ENCODE measurements around the gene CCDC192. TPM values are rescaled to one million over a fixed set of nuclear protein-coding genes. Genes with fewer than 3 reads are reported as not detected.

Gene CCDC192
- polyA plus RNA-seq, 1 donor from 2014 or later = not detected

DNA sequence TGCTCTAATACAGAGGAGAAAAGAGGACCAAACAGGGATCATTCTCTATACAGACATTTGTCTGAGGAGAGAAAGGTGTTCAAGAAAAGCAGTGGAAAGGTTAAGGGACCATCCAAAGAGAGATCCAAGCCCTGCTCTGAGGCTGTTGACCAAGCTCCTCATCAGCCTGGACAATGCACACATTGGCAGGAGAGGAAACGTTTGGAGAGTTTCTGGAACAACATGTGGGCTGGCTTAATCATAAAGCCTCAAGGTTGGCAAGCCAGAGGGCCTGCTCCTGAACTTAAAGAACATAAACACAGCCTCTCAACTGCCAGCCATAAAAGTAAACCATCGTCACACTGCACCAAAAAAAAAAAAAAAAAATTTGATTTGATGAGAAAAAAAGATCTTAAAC lies 196.0 kb downstream of the CCDC192 start:
- Histone ChIP-seq H3F3A (ENCODE audit: insufficient read depth, low read length, poor library complexity, severe bottlenecking) (no peaks in the 10 kb centered on the region), H3K9me3 (ENCODE audit: low read length) (no peaks in the 10 kb centered on the region), H3K4me2 (ENCODE audit: low read length) (no peak overlapping the region), H4K20me1 (ENCODE audit: insufficient read depth) (no peaks in the 10 kb centered on the region), H3K27me3 (ENCODE audit: insufficient read depth, low read depth, low read length) (no peaks in the 10 kb centered on the region), H3K4me3 (ENCODE audit: low read length) (no peak overlapping the region), H3K9me2 (ENCODE audit: insufficient read depth, low read length) (peaks cover 2% of the 10 kb centered on the region), H2AFZ (ENCODE audit: low read depth, low read length) (no peak overlapping the region), H3K27ac (ENCODE audit: low read length) (no peak overlapping the region), H3K36me3 (ENCODE audit: insufficient read depth, low read length) (no peaks in the 10 kb centered on the region), H3K79me2 (replicated peaks; ENCODE audit: insufficient read depth, low read length) (no peaks in the 10 kb centered on the region), H3K9ac (ENCODE audit: low read length) (no peak overlapping the region)
- TF ChIP-seq, protein P1, sequence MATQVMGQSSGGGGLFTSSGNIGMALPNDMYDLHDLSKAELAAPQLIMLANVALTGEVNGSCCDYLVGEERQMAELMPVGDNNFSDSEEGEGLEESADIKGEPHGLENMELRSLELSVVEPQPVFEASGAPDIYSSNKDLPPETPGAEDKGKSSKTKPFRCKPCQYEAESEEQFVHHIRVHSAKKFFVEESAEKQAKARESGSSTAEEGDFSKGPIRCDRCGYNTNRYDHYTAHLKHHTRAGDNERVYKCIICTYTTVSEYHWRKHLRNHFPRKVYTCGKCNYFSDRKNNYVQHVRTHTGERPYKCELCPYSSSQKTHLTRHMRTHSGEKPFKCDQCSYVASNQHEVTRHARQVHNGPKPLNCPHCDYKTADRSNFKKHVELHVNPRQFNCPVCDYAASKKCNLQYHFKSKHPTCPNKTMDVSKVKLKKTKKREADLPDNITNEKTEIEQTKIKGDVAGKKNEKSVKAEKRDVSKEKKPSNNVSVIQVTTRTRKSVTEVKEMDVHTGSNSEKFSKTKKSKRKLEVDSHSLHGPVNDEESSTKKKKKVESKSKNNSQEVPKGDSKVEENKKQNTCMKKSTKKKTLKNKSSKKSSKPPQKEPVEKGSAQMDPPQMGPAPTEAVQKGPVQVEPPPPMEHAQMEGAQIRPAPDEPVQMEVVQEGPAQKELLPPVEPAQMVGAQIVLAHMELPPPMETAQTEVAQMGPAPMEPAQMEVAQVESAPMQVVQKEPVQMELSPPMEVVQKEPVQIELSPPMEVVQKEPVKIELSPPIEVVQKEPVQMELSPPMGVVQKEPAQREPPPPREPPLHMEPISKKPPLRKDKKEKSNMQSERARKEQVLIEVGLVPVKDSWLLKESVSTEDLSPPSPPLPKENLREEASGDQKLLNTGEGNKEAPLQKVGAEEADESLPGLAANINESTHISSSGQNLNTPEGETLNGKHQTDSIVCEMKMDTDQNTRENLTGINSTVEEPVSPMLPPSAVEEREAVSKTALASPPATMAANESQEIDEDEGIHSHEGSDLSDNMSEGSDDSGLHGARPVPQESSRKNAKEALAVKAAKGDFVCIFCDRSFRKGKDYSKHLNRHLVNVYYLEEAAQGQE (IDR thresholded peaks at IDR 0.05; ENCODE audit: borderline replicate concordance) = no peak
- TF ChIP-seq, protein P2, sequence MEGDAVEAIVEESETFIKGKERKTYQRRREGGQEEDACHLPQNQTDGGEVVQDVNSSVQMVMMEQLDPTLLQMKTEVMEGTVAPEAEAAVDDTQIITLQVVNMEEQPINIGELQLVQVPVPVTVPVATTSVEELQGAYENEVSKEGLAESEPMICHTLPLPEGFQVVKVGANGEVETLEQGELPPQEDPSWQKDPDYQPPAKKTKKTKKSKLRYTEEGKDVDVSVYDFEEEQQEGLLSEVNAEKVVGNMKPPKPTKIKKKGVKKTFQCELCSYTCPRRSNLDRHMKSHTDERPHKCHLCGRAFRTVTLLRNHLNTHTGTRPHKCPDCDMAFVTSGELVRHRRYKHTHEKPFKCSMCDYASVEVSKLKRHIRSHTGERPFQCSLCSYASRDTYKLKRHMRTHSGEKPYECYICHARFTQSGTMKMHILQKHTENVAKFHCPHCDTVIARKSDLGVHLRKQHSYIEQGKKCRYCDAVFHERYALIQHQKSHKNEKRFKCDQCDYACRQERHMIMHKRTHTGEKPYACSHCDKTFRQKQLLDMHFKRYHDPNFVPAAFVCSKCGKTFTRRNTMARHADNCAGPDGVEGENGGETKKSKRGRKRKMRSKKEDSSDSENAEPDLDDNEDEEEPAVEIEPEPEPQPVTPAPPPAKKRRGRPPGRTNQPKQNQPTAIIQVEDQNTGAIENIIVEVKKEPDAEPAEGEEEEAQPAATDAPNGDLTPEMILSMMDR (IDR thresholded peaks at IDR 0.05; ENCODE audit: poor library complexity, severe bottlenecking) = no peak
- no peak for TF ChIP-seq SMC3 (conservative IDR thresholded peaks at IDR 0.05; ENCODE audit: poor library complexity)
- TF ChIP-seq EZH2 (IDR thresholded peaks at IDR 0.05; ENCODE audit: borderline replicate concordance, insufficient read depth, low read length, poor library complexity, severe bottlenecking) = no peak
- TF ChIP-seq EP300 (conservative IDR thresholded peaks at IDR 0.05; ENCODE audit: poor library complexity, severe bottlenecking) = no peak
- TF ChIP-seq POLR2AphosphoS5 (IDR thresholded peaks at IDR 0.05) = no peak
- TF ChIP-seq MXI1 (conservative IDR thresholded peaks at IDR 0.05; ENCODE audit: poor library complexity, severe bottlenecking) = no peak
- TF ChIP-seq TAF1 (IDR thresholded peaks at IDR 0.05; ENCODE audit: low read depth) = no peak
- TF ChIP-seq RAD21 (conservative IDR thresholded peaks at IDR 0.05) = no peak

DNA sequence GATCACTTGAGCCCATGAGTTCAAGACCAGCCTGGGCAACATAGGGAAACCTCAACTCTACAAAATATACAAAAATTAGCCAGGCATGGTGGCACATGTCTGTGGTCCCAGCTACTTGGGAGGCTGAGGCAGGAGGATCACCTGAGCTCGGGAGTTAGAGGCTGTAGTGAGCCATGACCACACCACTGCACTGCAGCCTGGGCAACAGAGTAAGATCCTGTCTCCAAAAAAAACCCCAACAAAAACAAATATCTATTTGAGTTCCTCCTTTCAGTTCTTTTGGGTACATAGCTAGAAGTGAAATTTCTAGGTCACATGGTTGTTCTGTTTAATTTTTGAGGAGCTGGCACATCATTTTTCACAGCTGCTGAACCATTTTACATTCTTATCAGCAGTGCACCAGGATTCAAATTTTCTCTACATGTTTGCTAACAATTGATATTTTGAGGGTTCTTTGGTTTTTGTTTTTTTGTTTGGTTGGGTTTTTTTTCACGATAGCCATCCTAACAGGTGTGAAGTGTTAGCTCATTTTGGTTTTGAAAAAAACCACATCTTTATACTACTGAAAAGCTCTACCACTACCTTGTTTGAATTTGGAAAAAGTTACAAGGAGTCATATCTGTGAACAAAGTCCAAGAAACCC lies 203.5 kb downstream of the CCDC192 start:
- Histone ChIP-seq H3K9me3 (ENCODE audit: low read length) (no peaks in the 10 kb centered on the region), H3K27me3 (ENCODE audit: insufficient read depth, low read depth, low read length) (no peaks in the 10 kb centered on the region), H3K79me2 (replicated peaks; ENCODE audit: insufficient read depth, low read length) (no peaks in the 10 kb centered on the region), H3K4me3 (ENCODE audit: low read length) (no peak overlapping the region), H3F3A (ENCODE audit: insufficient read depth, low read length, poor library complexity, severe bottlenecking) (no peaks in the 10 kb centered on the region), H3K36me3 (ENCODE audit: insufficient read depth, low read length) (no peaks in the 10 kb centered on the region), H3K9ac (ENCODE audit: low read length) (no peak overlapping the region), H3K9me2 (ENCODE audit: insufficient read depth, low read length) (no peaks in the 10 kb centered on the region), H2AFZ (ENCODE audit: low read depth, low read length) (no peak overlapping the region), H3K27ac (ENCODE audit: low read length) (no peak overlapping the region), H4K20me1 (ENCODE audit: insufficient read depth) (no peaks in the 10 kb centered on the region), H3K4me2 (ENCODE audit: low read length) (no peak overlapping the region)
- TF ChIP-seq EZH2 (IDR thresholded peaks at IDR 0.05; ENCODE audit: borderline replicate concordance, insufficient read depth, low read length, poor library complexity, severe bottlenecking) (no peak), RAD21 (conservative IDR thresholded peaks at IDR 0.05) (no peak), POLR2AphosphoS5 (IDR thresholded peaks at IDR 0.05) (no peak), MXI1 (conservative IDR thresholded peaks at IDR 0.05; ENCODE audit: poor library complexity, severe bottlenecking) (no peak), SMC3 (conservative IDR thresholded peaks at IDR 0.05; ENCODE audit: poor library complexity) (no peak), TAF1 (IDR thresholded peaks at IDR 0.05; ENCODE audit: low read depth) (no peak), EP300 (conservative IDR thresholded peaks at IDR 0.05; ENCODE audit: poor library complexity, severe bottlenecking) (no peak)
- TF ChIP-seq, protein P1 (IDR thresholded peaks at IDR 0.05; ENCODE audit: borderline replicate concordance) = no peak
- TF ChIP-seq, protein P2 (IDR thresholded peaks at IDR 0.05; ENCODE audit: poor library complexity, severe bottlenecking) = no peak

Data from neural cell (in vitro differentiated cells).